ENCODE measurements around the gene SLC19A1.

SLC19A1 gene

DNA sequence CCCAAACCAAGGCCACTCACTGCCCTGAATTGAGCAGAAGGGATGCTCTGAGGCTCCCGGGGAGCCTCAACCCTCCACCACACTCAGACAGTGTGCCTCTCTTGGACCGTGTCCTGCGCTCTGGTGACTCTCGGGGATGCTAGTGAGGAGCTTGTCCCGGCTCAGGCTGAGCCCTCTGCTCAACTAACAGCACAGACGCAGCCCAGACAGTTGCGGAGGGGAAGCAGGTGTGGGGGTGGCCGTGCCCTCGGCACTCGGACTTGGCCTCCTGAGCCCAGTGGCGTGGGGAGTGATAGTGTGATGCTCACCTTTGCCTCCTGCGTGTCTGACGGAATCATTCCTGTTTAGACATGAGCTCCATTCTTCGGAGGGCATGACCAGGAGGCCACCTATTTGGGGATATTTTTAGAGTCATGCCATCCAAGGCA is 15.4 kb upstream of the SLC19A1 start:
- no peak for DNase-seq

DNA sequence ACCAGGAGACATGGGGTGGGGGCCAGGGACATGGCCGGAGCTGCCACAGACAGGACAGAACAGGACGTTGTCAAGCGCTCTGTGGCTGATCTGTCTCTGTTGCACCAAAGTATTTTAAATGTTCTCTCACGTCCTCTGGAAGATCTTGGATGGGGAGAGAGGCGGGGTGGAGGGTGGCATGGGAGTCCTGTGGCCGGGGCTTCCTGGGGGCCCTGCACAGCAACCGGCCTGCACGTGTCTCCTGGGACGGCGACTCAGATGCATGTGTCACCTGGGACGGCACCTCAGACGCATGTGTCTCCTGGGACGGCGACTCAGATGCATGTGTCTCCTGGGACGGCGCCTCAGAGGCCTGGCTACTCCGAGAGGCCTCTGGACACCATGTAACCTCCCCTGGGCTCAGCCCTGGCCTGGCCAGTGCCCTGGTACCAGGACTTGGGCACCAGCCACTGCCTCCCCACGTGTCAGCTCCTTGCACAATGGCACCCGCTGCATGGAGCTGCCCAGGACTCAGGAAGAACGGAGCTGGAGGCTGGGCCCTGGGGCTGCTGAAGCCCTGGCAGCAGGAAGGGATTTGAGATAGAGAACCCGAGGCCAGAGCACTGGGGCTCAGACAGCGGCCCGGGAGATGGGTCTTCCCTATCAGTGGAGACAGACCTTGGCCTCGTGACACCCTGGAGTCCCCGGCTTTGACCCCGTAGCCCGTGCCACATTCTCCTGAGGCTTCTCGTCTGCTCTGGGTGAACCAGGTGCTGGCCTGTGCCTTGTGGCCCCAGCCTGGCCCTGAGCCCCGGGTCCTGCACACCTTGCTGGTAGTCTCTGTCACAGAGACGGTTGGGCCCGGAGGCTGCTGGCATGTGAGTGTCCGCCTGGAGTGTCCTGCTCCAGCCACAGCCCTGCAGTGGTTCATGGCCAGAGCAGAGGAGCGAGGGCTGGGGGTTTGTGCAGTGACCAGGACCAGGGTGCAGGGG is 14.7 kb upstream of the SLC19A1 start:
- DNase-seq: no peak

- no peak for DNase-seq
These were observed 14.0 kb upstream of the SLC19A1 start for GRCh38 chr21:45556302-45556644.

- peak in 1 of 2 donors; percentile 63 for DNase-seq
These were observed 13.5 kb upstream of the SLC19A1 start for GRCh38 chr21:45555557-45556301.

DNA sequence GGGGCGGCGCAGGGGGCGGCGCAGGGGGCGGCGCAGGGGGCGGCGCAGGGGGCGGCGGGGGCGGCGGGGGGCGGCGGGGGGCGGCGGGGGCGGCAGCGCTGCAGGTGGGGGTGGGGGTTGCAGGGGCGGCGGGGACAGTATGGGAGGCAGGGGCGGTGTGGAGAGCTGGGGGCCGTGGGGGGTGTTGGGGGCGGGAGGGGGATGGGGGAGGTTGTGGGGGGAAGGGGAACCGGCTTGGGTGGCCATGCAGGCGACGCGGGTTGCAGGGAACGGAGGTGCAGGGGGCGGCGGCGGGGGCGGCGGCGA is 13.0 kb upstream of the SLC19A1 start:
- DNase-seq: no peak

GRCh38 chr21:45554477-45555175 is 12.4 kb upstream of the SLC19A1 start:
- DNase-seq: peak; percentile 91 to 94

DNA sequence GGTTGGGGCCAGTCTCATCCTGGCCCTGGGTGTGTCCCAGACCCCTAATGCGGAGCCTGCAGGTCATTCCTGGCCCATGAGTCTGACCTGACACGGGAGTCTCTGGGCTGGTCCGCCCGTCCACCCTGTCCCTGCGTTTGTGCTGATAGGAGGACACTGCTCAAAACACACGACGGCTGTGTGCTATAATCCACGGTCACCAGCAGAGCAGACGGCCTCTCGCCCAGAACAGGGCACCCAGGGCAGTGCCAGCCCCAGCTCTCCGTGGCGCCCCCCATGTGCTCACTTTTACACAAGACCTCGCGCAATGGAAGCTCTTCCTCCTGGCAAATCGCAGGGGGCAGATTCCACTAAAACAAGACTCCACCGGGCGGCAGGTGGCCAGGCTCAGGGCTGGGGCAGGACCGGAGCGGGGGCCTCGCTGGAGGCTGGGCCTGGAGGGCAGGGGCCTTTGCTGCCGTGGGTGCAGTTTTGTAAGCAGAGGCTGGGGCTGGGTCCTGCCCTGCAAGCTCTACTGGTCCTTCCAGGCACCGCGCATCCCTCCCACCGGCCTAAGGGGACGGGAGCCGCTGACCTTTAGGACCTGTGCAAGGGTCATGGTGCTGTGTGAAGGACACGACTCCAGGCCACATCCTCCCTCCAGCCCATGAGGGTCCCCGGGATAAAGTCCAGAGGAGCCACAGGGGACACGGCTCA is 10.6 kb upstream of the SLC19A1 start:
- DNase-seq: no peak

GRCh38 chr21:45551783-45552695 is 9.8 kb upstream of the SLC19A1 start:
- no peak for DNase-seq

DNA sequence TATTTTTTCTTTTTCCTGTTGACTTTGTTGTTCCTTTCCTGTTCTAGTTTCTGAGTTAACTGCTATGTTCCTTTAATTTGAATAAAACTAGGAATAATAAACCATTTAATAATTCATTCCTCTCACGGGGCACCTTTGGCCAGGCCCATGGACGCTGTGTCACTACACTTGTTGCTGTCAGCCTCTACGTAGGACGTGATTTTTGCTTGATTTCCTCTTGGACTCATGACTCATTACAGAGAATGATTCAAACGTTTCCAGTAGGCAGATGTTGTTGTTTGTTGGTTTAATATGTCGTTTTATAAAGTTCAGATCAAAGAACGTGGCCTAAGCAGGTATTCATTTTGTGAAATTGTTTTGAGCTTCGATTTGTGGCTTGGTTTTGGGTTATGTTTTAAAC is 9.1 kb upstream of the SLC19A1 start:
- no peak for DNase-seq

GRCh38 chr21:45550522-45551210 is 8.4 kb upstream of the SLC19A1 start:
- peak; percentile 47 to 56 for DNase-seq

DNA sequence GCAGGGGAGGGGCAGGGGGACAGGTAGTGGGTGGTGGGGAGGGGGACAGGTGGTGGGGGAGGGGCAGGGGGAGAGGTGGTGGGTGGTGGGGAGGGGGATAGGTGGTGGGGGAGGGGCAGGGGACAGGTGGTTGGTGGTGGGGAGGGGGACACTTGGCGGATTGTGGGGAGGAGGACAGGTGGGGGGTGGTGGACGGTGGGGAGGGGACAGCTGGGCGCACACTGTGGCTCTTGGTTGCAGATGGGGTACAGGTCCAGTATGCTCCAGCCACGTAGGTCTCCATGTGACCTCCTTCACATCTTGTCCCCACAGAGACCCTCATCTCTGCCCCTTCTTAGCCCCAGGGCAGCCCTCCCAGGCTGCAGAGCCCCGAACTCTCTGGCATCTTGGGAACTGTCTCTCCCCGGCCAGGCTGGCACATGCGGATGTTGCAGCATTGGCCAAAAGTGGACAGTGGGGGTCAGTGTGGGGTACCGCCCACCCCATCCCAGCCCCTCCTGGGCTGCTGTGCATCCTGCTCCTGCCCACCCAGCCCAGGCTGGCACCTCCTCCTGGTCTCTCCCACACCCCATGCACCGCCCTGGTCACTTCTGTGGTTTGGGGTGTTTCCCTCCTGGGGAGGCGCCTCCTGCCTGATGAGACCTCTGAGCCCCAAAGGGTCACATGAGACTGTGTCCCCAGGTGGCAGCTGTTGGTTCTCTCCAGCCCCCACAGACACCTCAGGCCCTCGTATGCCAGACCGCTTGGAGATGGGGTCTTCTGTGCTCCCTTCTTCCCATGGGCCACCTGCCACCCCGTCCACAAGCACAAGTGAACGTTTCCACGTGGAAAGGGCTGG is 7.6 kb upstream of the SLC19A1 start:
- DNase-seq: no peak

GRCh38 chr21:45548711-45549491 is 6.7 kb upstream of the SLC19A1 start:
- no peak for DNase-seq

DNA sequence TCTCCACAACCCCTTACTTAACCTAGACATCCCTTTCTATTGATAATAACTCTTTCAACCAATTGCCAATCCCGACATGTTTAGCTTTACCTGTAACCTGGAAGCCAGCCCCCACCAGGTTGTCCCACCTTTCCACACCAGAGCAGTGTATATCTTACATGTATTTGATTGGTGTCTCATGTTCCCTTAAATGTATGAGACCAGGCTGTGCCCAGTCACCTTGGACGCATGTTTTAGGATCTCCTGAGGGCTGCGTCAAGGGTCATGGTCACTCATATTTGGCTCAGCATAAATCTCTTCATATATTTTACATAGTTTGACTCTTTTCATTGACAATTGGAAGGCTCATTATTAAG is 5.3 kb upstream of the SLC19A1 start:
- no peak for DNase-seq

DNA sequence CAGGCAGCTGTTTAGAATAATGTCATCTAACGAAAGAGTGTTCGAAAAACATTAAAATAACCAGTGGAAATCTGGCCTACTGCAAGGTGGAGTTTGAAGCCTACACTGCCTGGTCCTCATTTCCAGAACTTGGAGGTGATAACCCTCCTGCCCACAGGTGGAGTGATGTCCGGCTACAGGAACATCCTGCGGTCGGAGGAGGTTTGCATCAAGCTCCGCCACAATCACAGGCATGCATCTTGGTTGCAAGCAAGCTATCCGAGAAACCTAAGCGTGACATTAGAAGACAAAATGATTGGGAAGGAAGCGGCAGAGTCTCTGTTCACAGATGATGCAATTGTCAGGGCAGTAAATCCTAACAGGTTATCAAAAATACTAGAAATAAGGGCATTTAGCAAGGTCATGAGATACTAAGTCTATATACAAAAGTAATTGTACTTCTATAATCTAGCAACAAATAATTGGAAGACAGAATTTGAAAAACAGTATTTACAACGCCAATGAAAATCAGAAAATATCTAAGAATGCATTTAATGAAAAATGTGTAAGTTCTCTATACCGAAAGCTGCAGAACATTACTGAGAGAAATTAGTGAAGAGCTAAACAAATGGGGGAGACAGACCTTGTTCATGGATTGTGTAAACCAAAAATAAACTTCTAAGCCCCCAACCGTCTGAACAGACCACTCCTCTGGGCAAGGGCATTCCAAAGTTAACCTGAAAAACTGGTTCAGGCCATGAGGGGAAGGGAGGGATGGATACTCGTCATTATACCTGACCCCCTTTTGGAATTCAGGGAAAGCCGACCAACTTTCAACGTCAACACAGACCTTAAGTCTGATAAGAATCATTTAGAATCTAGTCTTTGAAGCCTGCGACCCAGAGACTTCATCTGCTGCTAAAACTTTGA is 4.7 kb upstream of the SLC19A1 start:
- no peak for DNase-seq

GRCh38 chr21:45545691-45546531 is 3.7 kb upstream of the SLC19A1 start:
- no peak for DNase-seq

- no peak for DNase-seq
These were observed 3.0 kb upstream of the SLC19A1 start for GRCh38 chr21:45545236-45545570.

GRCh38 chr21:45544449-45545235 is 2.4 kb upstream of the SLC19A1 start:
- DNase-seq: no peak

All from stimulated activated CD4-positive, alpha-beta T cell treated with anti-CD3 and anti-CD28 coated beads, Interleukin-2, amount 100 ng/mL, for 48 hours (primary cell).